ENCODE data around the gene GJD3.

DNA sequence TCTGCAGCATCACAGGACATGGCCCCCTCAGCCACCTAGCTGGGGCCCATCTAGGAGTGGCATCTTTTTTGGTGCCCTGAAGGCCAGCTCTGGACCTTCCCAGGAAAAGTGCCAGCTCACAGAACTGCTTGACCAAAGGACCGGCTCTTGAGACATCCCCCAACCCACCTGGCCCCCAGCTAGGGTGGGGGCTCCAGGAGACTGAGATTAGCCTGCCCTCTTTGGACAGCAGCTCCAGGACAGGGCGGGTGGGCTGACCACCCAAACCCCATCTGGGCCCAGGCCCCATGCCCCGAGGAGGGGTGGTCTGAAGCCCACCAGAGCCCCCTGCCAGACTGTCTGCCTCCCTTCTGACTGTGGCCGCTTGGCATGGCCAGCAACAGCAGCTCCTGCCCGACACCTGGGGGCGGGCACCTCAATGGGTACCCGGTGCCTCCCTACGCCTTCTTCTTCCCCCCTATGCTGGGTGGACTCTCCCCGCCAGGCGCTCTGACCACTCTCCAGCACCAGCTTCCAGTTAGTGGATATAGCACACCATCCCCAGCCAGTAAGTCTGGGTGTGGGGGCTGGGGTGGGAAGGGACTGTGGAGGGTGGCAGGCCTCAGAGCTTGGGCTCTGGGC lies 33.6 kb downstream of the GJD3 start:
- no peak for TF ChIP-seq CTCF (IDR thresholded peaks at IDR 0.05)
- TF ChIP-seq EZH2 (IDR thresholded peaks at IDR 0.05) = no peak
- no peak for TF ChIP-seq EZH2phosphoT487 (IDR thresholded peaks at IDR 0.05)

Measured in neural progenitor cell (in vitro differentiated cells).